K562 (cell line): ENCODE results near the gene CD8A.

Experiments
- CEBPB ChIP-seq: fragments of 450-650 bp; IDR thresholded peaks from 2 replicates; pipeline ENCODE4 v1.6.1; 2016; ENCODE audit warnings: missing genetic modification characterization, missing compliant biosample characterization
- CHD2 ChIP-seq: IDR thresholded peaks from 2 replicates; pipeline ENCODE4 v1.6.1; 2011; ENCODE audit warnings: low read depth, low read length
- HIVEP1 ChIP-seq: fragments of 250-450 bp; sonication (Bioruptor Pico); IDR thresholded peaks from 2 replicates; pipeline ENCODE4 v1.4.0; 2020; ENCODE audit warnings: mild to moderate bottlenecking
- KLF10 ChIP-seq: fragments of 250-450 bp; sonication (Bioruptor Pico); IDR thresholded peaks from 2 replicates; pipeline ENCODE4 v1.6.1; 2021; ENCODE audit warnings: matching md5 sums
- MTA2 ChIP-seq: fragments of 450-650 bp; IDR thresholded peaks from 2 replicates; pipeline ENCODE4 v1.6.1; 2016; ENCODE audit warnings: low read depth
- MTA3 ChIP-seq: fragments of 450-650 bp; formaldehyde crosslinking; IDR thresholded peaks from 2 replicates; pipeline ENCODE4 v1.6.1; 2017; ENCODE audit warnings: mild to moderate bottlenecking, borderline replicate concordance
- PATZ1 ChIP-seq: fragments of 250-450 bp; sonication (Bioruptor Pico); IDR thresholded peaks from 2 replicates; pipeline ENCODE4 v1.5.0; 2020; ENCODE audit warnings: mild to moderate bottlenecking, borderline replicate concordance
- PHF8 ChIP-seq: fragments of 200-600 bp; sonication (generic); IDR thresholded peaks from 2 replicates; pipeline ENCODE4 v1.6.1; 2012; ENCODE audit warnings: mixed run types, mild to moderate bottlenecking, inconsistent platforms, low read length, moderate library complexity, borderline replicate concordance
- TCF7 ChIP-seq: sonication (generic); IDR thresholded peaks from 2 replicates; pipeline ENCODE4 v1.6.1; 2016; ENCODE audit warnings: antibody characterized with exemption, borderline replicate concordance
- TFAM ChIP-seq: fragments of 250-450 bp; sonication (Bioruptor Pico); conservative IDR thresholded peaks from 2 replicates; pipeline ENCODE4 v1.5.0; 2021; ENCODE audit warnings: mild to moderate bottlenecking, moderate library complexity
- ZBED1 ChIP-seq: IDR thresholded peaks from 2 replicates; pipeline ENCODE4 v1.6.1; 2014
- TF ChIP-seq, protein P1 (sequence below), 3 experiments: IDR thresholded peaks in 2 of 3; conservative IDR thresholded peaks in 1 of 3; 2 replicates each; pipeline ENCODE4 v1.5.1; 2011 to 2012; ENCODE audit warnings: low read length in 3 of 3, mild to moderate bottlenecking in 3 of 3, control low read depth in 2 of 3, improper control_type of control experiment in 1 of 3, inconsistent platforms in 1 of 3, low read depth in 1 of 3, mixed read lengths in 1 of 3, moderate library complexity in 1 of 3; ENCODE audit not compliant: insufficient read depth in 2 of 3

GRCh38 chr2:86770816-86771301 is 19.9 kb downstream of the CD8A start:
- TF ChIP-seq MTA2 = no peak
- no peak for TF ChIP-seq MTA3
- TF ChIP-seq ZBED1 = no peak
- no peak for TF ChIP-seq CHD2
- TF ChIP-seq TCF7 = no peak
- no peak for TF ChIP-seq HIVEP1 (CRISPR knock-in tag)
- TF ChIP-seq PATZ1 = no peak
- TF ChIP-seq, protein P1, sequence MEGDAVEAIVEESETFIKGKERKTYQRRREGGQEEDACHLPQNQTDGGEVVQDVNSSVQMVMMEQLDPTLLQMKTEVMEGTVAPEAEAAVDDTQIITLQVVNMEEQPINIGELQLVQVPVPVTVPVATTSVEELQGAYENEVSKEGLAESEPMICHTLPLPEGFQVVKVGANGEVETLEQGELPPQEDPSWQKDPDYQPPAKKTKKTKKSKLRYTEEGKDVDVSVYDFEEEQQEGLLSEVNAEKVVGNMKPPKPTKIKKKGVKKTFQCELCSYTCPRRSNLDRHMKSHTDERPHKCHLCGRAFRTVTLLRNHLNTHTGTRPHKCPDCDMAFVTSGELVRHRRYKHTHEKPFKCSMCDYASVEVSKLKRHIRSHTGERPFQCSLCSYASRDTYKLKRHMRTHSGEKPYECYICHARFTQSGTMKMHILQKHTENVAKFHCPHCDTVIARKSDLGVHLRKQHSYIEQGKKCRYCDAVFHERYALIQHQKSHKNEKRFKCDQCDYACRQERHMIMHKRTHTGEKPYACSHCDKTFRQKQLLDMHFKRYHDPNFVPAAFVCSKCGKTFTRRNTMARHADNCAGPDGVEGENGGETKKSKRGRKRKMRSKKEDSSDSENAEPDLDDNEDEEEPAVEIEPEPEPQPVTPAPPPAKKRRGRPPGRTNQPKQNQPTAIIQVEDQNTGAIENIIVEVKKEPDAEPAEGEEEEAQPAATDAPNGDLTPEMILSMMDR (IDR thresholded peaks at IDR 0.05 in 2 of 3, conservative IDR thresholded peaks at IDR 0.05 in 1 of 3; ENCODE audit: insufficient read depth in 2 of 3, low read depth in 1 of 3, low read length in 3 of 3) = no peak
- no peak for TF ChIP-seq PHF8
- TF ChIP-seq TFAM = no peak
- no peak for TF ChIP-seq KLF10 (CRISPR knock-in tag)
- TF ChIP-seq CEBPB = no peak
